ENCODE data around the gene RPL18. TPM values are rescaled to one million over a fixed set of nuclear protein-coding genes. Genes with fewer than 3 reads are reported as not detected.

The RPL18 gene
- total and polyA plus RNA-seq, 9 of the 15 experiments (the other 6 are each of a cell fraction or from before 2014, with no cell fraction given) = 312 to 2,635 (median 1,653) TPM

DNA sequence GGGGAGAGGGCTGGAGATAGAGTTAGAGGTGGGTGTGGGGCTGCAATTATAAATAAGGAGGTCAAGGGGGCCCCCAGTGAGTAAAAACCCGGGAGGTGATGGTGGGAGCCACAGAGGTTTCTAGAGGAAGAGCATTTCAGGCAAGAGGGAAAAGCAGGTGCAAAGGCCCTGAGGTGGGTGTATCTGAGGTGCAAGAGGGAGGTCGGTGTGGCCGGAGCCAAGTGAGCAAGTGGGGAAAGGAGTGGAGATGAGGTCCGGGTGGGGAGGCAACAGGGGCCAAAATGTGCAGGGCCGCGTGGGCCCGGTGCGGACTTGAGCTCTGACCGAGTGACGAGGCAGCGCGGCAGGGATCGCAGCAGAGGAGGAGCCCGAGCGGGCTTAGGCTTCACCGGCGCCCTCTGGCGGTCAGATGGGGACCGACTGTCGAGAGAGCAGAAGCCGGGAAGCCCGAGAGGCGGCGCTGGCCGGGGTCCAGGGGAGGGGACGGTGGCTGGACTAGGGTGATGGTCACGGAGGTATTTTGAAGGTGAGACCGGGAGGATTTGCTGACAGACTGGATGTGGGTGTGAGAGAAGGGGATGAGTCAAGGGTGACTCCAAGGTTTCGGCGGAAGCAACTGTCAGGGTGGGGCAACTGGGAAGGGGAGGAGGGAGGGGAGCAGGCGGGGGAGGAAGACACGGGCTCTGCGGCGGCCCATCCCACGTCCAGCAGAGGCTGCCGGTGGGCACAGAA, 30.1 kb downstream of the RPL18 start (continued):
- TF ChIP-seq, protein P1, sequence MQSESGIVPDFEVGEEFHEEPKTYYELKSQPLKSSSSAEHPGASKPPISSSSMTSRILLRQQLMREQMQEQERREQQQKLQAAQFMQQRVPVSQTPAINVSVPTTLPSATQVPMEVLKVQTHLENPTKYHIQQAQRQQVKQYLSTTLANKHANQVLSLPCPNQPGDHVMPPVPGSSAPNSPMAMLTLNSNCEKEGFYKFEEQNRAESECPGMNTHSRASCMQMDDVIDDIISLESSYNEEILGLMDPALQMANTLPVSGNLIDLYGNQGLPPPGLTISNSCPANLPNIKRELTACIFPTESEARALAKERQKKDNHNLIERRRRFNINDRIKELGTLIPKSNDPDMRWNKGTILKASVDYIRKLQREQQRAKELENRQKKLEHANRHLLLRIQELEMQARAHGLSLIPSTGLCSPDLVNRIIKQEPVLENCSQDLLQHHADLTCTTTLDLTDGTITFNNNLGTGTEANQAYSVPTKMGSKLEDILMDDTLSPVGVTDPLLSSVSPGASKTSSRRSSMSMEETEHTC (IDR thresholded peaks at IDR 0.05) = no peak
- no peak for TF ChIP-seq ERF (CRISPR knock-in tag; IDR thresholded peaks at IDR 0.05)
- no peak for TF ChIP-seq ZNF699 (CRISPR knock-in tag; IDR thresholded peaks at IDR 0.05; ENCODE audit: insufficient replicate concordance)
- TF ChIP-seq HNRNPH1 (optimal IDR thresholded peaks at IDR 0.05; ENCODE audit: low read depth, low read length) = no peak
- TF ChIP-seq PHF20 (IDR thresholded peaks at IDR 0.05; ENCODE audit: partially characterized antibody) = peak; percentile 92
- TF ChIP-seq ZNF444 (CRISPR knock-in tag; IDR thresholded peaks at IDR 0.05) = no peak
- no peak for TF ChIP-seq ZNF695 (CRISPR knock-in tag; IDR thresholded peaks at IDR 0.05)
- no peak for TF ChIP-seq RBM34 (IDR thresholded peaks at IDR 0.05; ENCODE audit: borderline replicate concordance, insufficient read depth, low read length)
- TF ChIP-seq ZKSCAN8 (CRISPR knock-in tag; IDR thresholded peaks at IDR 0.05) = no peak
- peak; percentile 96; the same call in 1 of the 2 replicates for TF ChIP-seq ZNF263 (CRISPR knock-in tag; IDR thresholded peaks at IDR 0.05; ENCODE audit: borderline replicate concordance)
- no peak for TF ChIP-seq ZNF551 (CRISPR knock-in tag; IDR thresholded peaks at IDR 0.05)
- TF ChIP-seq NCOA4 (IDR thresholded peaks at IDR 0.05; ENCODE audit: partially characterized antibody) = peak; percentile 89
- TF ChIP-seq ZKSCAN1 (IDR thresholded peaks at IDR 0.05; ENCODE audit: low read depth, low read length) = no peak
- no peak for TF ChIP-seq RFX1 (IDR thresholded peaks at IDR 0.05)
- TF ChIP-seq HSF4 (CRISPR knock-in tag; IDR thresholded peaks at IDR 0.05; ENCODE audit: borderline replicate concordance) = no peak
- TF ChIP-seq SUPT5H (IDR thresholded peaks at IDR 0.05) = peak; percentile 55; the same call in 1 of the 2 replicates
- TF ChIP-seq, protein P2, sequence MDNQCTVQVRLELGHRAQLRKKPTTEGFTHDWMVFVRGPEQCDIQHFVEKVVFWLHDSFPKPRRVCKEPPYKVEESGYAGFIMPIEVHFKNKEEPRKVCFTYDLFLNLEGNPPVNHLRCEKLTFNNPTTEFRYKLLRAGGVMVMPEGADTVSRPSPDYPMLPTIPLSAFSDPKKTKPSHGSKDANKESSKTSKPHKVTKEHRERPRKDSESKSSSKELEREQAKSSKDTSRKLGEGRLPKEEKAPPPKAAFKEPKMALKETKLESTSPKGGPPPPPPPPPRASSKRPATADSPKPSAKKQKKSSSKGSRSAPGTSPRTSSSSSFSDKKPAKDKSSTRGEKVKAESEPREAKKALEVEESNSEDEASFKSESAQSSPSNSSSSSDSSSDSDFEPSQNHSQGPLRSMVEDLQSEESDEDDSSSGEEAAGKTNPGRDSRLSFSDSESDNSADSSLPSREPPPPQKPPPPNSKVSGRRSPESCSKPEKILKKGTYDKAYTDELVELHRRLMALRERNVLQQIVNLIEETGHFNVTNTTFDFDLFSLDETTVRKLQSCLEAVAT (IDR thresholded peaks at IDR 0.05) = peak; percentile 28 to 84; a peak in 2 of 4 replicates
- TF ChIP-seq IFI16 (CRISPR knock-in tag; IDR thresholded peaks at IDR 0.05) = no peak
- no peak for TF ChIP-seq BCL6 (CRISPR knock-in tag; IDR thresholded peaks at IDR 0.05)
- peak; percentile 84 to 98; a peak in 3 of 4 replicates for TF ChIP-seq ARNT (IDR thresholded peaks at IDR 0.05)
- TF ChIP-seq GATAD2B (IDR thresholded peaks at IDR 0.05; ENCODE audit: borderline replicate concordance) = no peak; the same call in 1 of the 2 replicates
- TF ChIP-seq PHF21A (IDR thresholded peaks at IDR 0.05; ENCODE audit: borderline replicate concordance, low read depth) = no peak; the same call in 1 of the 2 replicates
- TF ChIP-seq ZNF79 (CRISPR knock-in tag; IDR thresholded peaks at IDR 0.05; ENCODE audit: low read depth) = no peak
- TF ChIP-seq, protein P3, sequence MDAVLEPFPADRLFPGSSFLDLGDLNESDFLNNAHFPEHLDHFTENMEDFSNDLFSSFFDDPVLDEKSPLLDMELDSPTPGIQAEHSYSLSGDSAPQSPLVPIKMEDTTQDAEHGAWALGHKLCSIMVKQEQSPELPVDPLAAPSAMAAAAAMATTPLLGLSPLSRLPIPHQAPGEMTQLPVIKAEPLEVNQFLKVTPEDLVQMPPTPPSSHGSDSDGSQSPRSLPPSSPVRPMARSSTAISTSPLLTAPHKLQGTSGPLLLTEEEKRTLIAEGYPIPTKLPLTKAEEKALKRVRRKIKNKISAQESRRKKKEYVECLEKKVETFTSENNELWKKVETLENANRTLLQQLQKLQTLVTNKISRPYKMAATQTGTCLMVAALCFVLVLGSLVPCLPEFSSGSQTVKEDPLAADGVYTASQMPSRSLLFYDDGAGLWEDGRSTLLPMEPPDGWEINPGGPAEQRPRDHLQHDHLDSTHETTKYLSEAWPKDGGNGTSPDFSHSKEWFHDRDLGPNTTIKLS (IDR thresholded peaks at IDR 0.05; ENCODE audit: borderline replicate concordance, low read depth) = no peak; the same call in 1 of the 2 replicates
- peak; percentile 59; the same call in 1 of the 2 replicates for TF ChIP-seq JUN (IDR thresholded peaks at IDR 0.05; ENCODE audit: borderline replicate concordance, low read depth, low read length)
- no peak; the same call in 1 of the 2 replicates for TF ChIP-seq JUN (CRISPR knock-in tag; IDR thresholded peaks at IDR 0.05; ENCODE audit: borderline replicate concordance)
- TF ChIP-seq SMAD4 (CRISPR knock-in tag; conservative IDR thresholded peaks at IDR 0.05) = peak; percentile 54

Measured in K562 (cell line).